ENCODE data around the gene HECTD4.

GRCh38 chr12:112161711-112162110 lies 220.5 kb downstream of the HECTD4 start:
- TF ChIP-seq CTCF (IDR thresholded peaks at IDR 0.05) (no peak), POLR2AphosphoS5 (IDR thresholded peaks at IDR 0.05) (no peak), POLR2A (IDR thresholded peaks at IDR 0.05) (no peak), EP300 (IDR thresholded peaks at IDR 0.05) (no peak)

All from suprapubic skin (tissue), 4 donors.